Prostate gland (tissue), 2 donors: Measurements from ENCODE around the gene MUSTN1. TPM values are rescaled to one million over a fixed set of nuclear protein-coding genes. Genes with fewer than 3 reads are reported as not detected.

ENCODE experiments used
- DNase-seq: peaks from one replicate; pipeline ENCODE4 v3.0.0-alpha.2; 2019; ENCODE audit warnings: low spot score
- H3K27ac ChIP-seq, 2 donors: fragments of 200-600 bp; sonication (generic); 2 replicates each; pipeline ENCODE4 v1.5.1; 2017 to 2019
- H3K27me3 ChIP-seq: fragments of 200-600 bp; sonication (generic); replicated peaks from 2 replicates; pipeline ENCODE4 v1.5.1; 2019; ENCODE audit not compliant: insufficient read depth
- H3K36me3 ChIP-seq, 2 donors: fragments of 200-600 bp; sonication (generic); 1 replicate in 1 of 2; 2 replicates in 1 of 2; pipeline versions ENCODE4 v1.5.1 to v1.8.1; 2017 to 2019
- H3K4me1 ChIP-seq: fragments of 200-600 bp; sonication (generic); replicated peaks from 2 replicates; pipeline ENCODE4 v1.5.1; 2019
- H3K4me3 ChIP-seq, 2 donors: fragments of 200-600 bp; sonication (generic); 2 replicates each; pipeline ENCODE4 v1.5.1; 2017 to 2019
- H3K9me3 ChIP-seq: fragments of 200-600 bp; sonication (generic); 2 replicates; pipeline ENCODE4 v1.5.1; 2017
- POLR2A ChIP-seq: fragments of 450-650 bp; IDR thresholded peaks from one replicate; pipeline ENCODE4 v1.6.1; 2016; ENCODE audit warnings: antibody characterized with exemption, mild to moderate bottlenecking
- POLR2AphosphoS5 ChIP-seq: sonication (generic); formaldehyde crosslinking; IDR thresholded peaks from one replicate; pipeline ENCODE4 v1.6.1; 2017; ENCODE audit warnings: antibody characterized with exemption
- WGBS: methylation state at CpG from one replicate; pipeline ENCODE4 v1.1.5; 2018; 5-methylcytosine and 5-hydroxymethylcytosine counted together
- intact Hi-C: fragments of 100-400 bp; cut with DNase I; formaldehyde crosslinking; loops from one replicate; pipeline ENCODE4 v1.14.2; 2022
- total RNA-seq, 2 donors: library from RNA; depleted of rRNA; stranded (reverse); fragments of >200 nt; gene quantifications; one replicate each; pipeline ENCODE4 v1.1.0, GENCODE V29; 2016
- TF ChIP-seq, protein P1 (sequence below), 4 experiments: fragments of 200-600 bp in 2 of 4; fragments of 450-650 bp in 2 of 4; sonication (generic) in 2 of 4; IDR thresholded peaks; 1 replicate in 3 of 4; 2 replicates in 1 of 4; pipeline ENCODE4 v1.5.1; 2016 to 2019; ENCODE audit warnings: antibody characterized with exemption in 4 of 4, mild to moderate bottlenecking in 2 of 4, moderate library complexity in 2 of 4

The MUSTN1 gene
- total RNA-seq, result 10 to 100 TPM; 10.5 to 14.4 TPM

DNA sequence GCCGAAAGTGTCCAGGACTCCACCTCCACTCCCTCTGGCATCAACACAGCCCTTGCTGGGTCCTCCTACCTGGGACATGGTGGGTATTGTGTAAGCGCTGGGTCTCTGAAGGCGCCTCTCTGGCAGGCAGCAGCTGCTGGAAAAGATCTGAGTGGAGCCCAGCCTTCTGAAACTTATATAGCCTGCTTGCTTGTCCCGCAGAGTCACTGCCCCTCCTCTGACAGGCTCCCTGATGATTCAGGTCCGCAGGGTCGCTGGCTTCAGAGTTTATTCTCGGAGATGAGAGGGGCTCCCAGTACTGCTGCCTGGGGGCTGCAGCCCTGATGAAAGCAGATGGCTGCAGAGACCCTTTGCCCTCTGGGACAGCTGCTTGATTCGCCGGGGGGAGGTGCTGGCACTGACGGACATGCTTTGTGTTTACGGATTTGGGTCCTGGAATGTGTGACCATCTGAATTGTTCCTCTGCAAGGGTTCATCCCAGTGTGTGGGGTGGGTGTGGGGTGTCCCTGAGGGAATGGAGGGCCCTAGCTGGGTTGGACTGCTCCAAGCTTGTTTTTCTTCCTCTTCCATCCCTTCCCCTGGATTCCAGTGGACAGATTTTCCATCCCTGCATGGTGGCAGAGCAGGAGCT, at the start of gene MUSTN1:
TSS of gene MUSTN1 (minus strand) at position 149 of the 631 bp plus-strand sequence. CDS start at position 78, 71 bp downstream.
- DNase-seq, result no peak
- H3K9me3 ChIP-seq, result no peaks in the 10 kb centered on the region
- no peaks in the 10 kb centered on the region for H3K36me3 ChIP-seq
- no peak within 1 kb of the TSS for H3K27ac ChIP-seq
- no peaks in the 10 kb centered on the region for H3K27me3 ChIP-seq
- no peak within 1 kb of the TSS for H3K4me3 ChIP-seq
- WGBS, result 38% methylated on average over 11 of the region's 11 CpGs
- TF ChIP-seq, protein P1, sequence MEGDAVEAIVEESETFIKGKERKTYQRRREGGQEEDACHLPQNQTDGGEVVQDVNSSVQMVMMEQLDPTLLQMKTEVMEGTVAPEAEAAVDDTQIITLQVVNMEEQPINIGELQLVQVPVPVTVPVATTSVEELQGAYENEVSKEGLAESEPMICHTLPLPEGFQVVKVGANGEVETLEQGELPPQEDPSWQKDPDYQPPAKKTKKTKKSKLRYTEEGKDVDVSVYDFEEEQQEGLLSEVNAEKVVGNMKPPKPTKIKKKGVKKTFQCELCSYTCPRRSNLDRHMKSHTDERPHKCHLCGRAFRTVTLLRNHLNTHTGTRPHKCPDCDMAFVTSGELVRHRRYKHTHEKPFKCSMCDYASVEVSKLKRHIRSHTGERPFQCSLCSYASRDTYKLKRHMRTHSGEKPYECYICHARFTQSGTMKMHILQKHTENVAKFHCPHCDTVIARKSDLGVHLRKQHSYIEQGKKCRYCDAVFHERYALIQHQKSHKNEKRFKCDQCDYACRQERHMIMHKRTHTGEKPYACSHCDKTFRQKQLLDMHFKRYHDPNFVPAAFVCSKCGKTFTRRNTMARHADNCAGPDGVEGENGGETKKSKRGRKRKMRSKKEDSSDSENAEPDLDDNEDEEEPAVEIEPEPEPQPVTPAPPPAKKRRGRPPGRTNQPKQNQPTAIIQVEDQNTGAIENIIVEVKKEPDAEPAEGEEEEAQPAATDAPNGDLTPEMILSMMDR (IDR thresholded peaks at IDR 0.05), result no peak
- TF ChIP-seq POLR2AphosphoS5 (no peak), POLR2A (no peak)
- H3K4me1 ChIP-seq, result no peaks in the 10 kb centered on the region
- intact Hi-C loops, result no loop called here

DNA sequence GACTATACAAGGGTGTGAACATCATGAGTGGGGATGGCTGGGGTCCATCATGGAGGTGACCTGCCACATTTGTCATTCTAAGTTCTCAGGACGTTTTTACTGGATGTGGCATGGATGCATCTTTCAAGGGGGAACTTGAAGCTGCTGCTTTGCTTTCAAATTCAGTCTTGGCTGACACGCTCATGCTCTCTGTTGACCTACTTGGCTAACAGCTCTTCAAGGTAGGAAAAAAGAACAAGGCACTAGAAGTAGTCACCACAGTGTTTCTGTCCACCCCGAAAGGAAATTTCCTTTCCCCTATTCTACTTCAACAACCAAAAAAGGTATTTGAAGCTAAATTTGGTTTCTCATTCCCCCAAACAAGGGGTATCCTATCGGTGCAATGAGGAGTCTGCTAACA, 47.6 kb upstream of the MUSTN1 start:
- TF ChIP-seq POLR2A, result no peak
- TF ChIP-seq, protein P1 (IDR thresholded peaks at IDR 0.05), result no peak
- no peak for TF ChIP-seq POLR2AphosphoS5
- intact Hi-C loops, result no loop called here
- Histone ChIP-seq H3K27ac (no peak overlapping the region), H3K4me3 (no peak overlapping the region), H3K36me3 (no peaks in the 10 kb centered on the region), H3K9me3 (no peaks in the 10 kb centered on the region), H3K27me3 (no peaks in the 10 kb centered on the region), H3K4me1 (no peaks in the 10 kb centered on the region)
- 89% methylated on average over 4 of the region's 4 CpGs for WGBS
- no peak for DNase-seq

DNA sequence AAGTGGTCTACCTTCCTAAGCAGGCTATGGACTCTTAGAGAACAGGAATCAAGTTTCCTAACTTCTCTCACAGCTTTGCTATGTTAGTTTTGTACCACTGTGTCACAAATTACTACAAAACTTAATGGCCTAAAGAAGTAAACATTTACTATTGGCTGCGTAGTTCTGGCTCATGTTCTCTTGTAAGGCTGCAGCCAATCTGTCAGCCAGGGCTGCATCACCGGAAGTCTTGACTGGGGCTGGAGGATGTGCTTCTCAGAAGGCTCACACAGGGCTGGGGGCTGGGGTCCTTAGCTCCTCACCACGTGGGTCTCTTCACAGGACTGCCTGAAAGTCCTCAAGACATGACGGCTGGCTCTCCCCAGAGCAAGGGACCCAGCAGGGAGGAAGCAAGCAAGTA, 47.1 kb upstream of the MUSTN1 start:
- intact Hi-C loops, result no loop called here
- no peaks in the 10 kb centered on the region for H3K27me3 ChIP-seq
- H3K27ac ChIP-seq, result no peak overlapping the region
- no peak for DNase-seq
- H3K36me3 ChIP-seq, result no peaks in the 10 kb centered on the region
- TF ChIP-seq POLR2AphosphoS5 (no peak), POLR2A (no peak)
- TF ChIP-seq, protein P1 (IDR thresholded peaks at IDR 0.05), result no peak
- H3K4me1 ChIP-seq, result no peaks in the 10 kb centered on the region
- H3K9me3 ChIP-seq, result no peaks in the 10 kb centered on the region
- 43% methylated on average over 4 of the region's 4 CpGs for WGBS
- H3K4me3 ChIP-seq, result no peak overlapping the region

DNA sequence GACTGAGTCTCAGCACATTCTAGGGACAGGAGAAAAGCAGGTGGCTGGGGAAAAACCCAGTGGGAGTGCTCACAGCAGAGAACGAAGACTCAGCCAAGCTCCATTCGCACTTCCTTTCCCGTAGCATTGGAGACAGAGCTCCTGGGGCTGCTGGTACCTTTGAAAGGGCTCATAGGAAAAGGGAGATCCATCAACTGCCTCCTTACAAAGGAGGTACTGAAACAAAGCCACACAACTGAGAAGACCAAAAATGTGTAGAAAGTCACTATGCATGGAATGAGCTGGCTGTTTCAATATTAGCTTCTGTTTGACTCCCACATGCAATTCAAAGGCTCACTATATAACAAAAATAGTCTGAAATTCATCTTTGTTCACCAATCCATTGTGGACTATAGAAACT, 45.7 kb upstream of the MUSTN1 start:
- Histone ChIP-seq H3K4me3 (no peak overlapping the region), H3K27me3 (no peaks in the 10 kb centered on the region), H3K27ac (no peak overlapping the region), H3K36me3 (no peaks in the 10 kb centered on the region), H3K4me1 (no peaks in the 10 kb centered on the region), H3K9me3 (no peaks in the 10 kb centered on the region)
- DNase-seq, result no peak
- TF ChIP-seq, protein P1 (IDR thresholded peaks at IDR 0.05), result no peak
- TF ChIP-seq POLR2A, result no peak
- TF ChIP-seq POLR2AphosphoS5, result no peak
- intact Hi-C loops, result no loop called here
- 91% methylated on average over 3 of the region's 3 CpGs for WGBS

DNA sequence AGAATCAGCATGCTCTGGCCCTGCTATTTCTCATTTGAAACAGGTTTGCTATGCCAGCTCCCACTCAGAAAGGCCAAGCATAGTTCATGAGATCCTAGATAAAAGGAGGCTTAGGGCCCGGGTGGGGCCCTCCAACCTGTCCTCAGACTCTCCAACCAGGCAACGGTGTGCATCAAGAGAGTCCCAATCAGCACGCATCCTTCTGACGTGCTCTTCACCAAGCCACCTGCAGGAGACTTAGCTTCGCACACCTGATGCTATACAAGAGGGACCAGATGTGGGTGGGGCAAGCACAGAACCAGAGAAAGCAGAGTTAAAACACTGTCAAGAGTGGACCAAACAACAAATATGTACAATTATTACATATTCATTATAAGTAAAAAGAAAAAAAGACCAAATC, 45.2 kb upstream of the MUSTN1 start:
- 88% methylated on average over 5 of the region's 5 CpGs for WGBS
- Histone ChIP-seq H3K27me3 (no peaks in the 10 kb centered on the region), H3K4me1 (no peaks in the 10 kb centered on the region), H3K27ac (no peak overlapping the region), H3K4me3 (no peak overlapping the region), H3K36me3 (no peaks in the 10 kb centered on the region), H3K9me3 (no peaks in the 10 kb centered on the region)
- TF ChIP-seq, protein P1 (IDR thresholded peaks at IDR 0.05), result no peak
- TF ChIP-seq POLR2AphosphoS5 (no peak), POLR2A (no peak)
- DNase-seq, result no peak
- intact Hi-C loops, result no loop called here
